Thymus (tissue), 11 donors: ENCODE results near the gene CASP5. TPM values are rescaled to one million over a fixed set of nuclear protein-coding genes. Genes with fewer than 3 reads are reported as not detected.
A peak's percentile ranks its signal among the peaks of the same experiment; 100 is the strongest.

Experiments used
- DNase-seq, 9 donors: peaks; one replicate each; pipeline ENCODE4 v3.0.0-alpha.2; 2013; ENCODE audit warnings: low spot score in 9 of 9, low read depth in 6 of 9, missing footprints in 1 of 9
- H3K27ac ChIP-seq, 2 donors: one replicate each; pipeline ENCODE4 v1.5.1; 2013; ENCODE audit warnings: control low read depth in 1 of 2, low read depth in 1 of 2, low read length in 1 of 2, mild to moderate bottlenecking in 1 of 2, moderate library complexity in 1 of 2
- H3K27me3 ChIP-seq, 2 donors: one replicate each; pipeline ENCODE4 v1.5.1; 2013; ENCODE audit warnings: low read length in 1 of 2; ENCODE audit not compliant: control insufficient read depth in 2 of 2, insufficient read depth in 1 of 2
- H3K36me3 ChIP-seq, 2 donors: one replicate each; pipeline ENCODE4 v1.5.1; 2013; ENCODE audit warnings: low read length in 1 of 2, mild to moderate bottlenecking in 1 of 2, moderate library complexity in 1 of 2; ENCODE audit not compliant: control insufficient read depth in 2 of 2, insufficient read depth in 2 of 2
- H3K4me1 ChIP-seq, 2 donors: one replicate each; pipeline ENCODE4 v1.5.1; 2013; ENCODE audit warnings: low read length in 2 of 2; ENCODE audit not compliant: control insufficient read depth in 2 of 2, insufficient read depth in 2 of 2
- H3K4me3 ChIP-seq, 2 donors: one replicate each; pipeline ENCODE4 v1.5.1; 2013; ENCODE audit warnings: low read length in 2 of 2, control low read depth in 1 of 2, mild to moderate bottlenecking in 1 of 2
- H3K9me3 ChIP-seq, 2 donors: one replicate each; pipeline ENCODE4 v1.5.1; 2013; ENCODE audit warnings: low read length in 1 of 2, mild to moderate bottlenecking in 1 of 2; ENCODE audit not compliant: control insufficient read depth in 2 of 2, insufficient read depth in 1 of 2
- WGBS: extraction: QIAGEN DNeasy Blood & Tissue Kit; methylation state at CpG from one replicate; pipeline ENCODE4 v1.1.7; 2013; 5-methylcytosine and 5-hydroxymethylcytosine counted together
- polyA plus RNA-seq: library from polyadenylated mRNA; stranded (reverse); fragments of 200-250 nt; gene quantifications from one replicate; pipeline ENCODE4 v1.2.3, GENCODE V29; 2013
- total RNA-seq: library from RNA; stranded (reverse); fragments of 120-200 nt; gene quantifications from one replicate; pipeline ENCODE4 v1.2.4, GENCODE V29; 2013
- donor health status: healthy.

The CASP5 gene
- total and polyA plus RNA-seq, 2 donors, result 0.33 to 0.55 TPM

DNA sequence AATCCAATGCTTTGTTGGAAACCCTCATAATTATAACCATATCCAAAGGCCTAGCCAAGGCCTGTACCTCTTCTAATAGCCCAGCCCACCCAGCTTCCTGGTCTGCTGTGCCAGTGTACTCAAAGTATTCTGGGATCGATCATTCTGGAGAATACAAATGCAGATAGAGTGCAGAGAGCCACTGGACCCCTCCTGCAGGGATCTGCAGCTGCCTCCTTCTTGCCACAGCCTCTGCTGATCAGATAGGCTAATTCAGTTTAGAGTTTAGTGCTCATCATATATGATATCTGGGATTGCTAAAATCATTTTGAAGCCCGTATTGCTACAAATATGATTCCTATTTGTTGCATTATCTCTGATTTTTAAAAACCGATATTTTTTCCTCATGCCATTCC, 17.5 kb downstream of the CASP5 start:
- no peak for DNase-seq
- Histone ChIP-seq H3K27ac (no peak overlapping the region), H3K4me3 (no peak overlapping the region), H3K9me3 (no peaks in the 10 kb centered on the region), H3K4me1 (no peaks in the 10 kb centered on the region), H3K36me3 (no peaks in the 10 kb centered on the region), H3K27me3 (no peaks in the 10 kb centered on the region)
- 96% methylated on average over 3 of the region's 3 CpGs for WGBS

DNA sequence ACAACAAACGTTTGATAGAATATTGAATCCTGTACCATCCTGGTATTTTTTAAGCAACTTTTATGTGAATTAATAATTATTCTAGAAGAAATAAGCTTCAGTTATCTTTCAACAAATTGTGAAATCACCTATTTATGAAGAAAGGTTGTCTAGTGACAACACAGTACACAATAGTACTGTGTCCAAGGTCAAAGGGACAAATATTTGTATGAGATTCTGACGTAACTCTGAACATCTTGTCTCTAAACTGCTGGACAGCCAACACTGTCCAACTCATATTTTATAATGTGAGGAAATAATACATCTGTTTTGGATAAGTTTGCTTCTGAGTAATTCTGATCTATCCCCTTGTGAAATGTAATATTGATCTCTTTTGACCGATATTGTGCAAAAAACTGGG, 18.9 kb downstream of the CASP5 start:
- Histone ChIP-seq H3K4me3 (no peak overlapping the region), H3K27me3 (no peaks in the 10 kb centered on the region), H3K4me1 (no peaks in the 10 kb centered on the region), H3K36me3 (no peaks in the 10 kb centered on the region), H3K9me3 (no peaks in the 10 kb centered on the region), H3K27ac (no peak overlapping the region)
- WGBS, result 96% methylated on average over 3 of the region's 3 CpGs
- no peak for DNase-seq

DNA sequence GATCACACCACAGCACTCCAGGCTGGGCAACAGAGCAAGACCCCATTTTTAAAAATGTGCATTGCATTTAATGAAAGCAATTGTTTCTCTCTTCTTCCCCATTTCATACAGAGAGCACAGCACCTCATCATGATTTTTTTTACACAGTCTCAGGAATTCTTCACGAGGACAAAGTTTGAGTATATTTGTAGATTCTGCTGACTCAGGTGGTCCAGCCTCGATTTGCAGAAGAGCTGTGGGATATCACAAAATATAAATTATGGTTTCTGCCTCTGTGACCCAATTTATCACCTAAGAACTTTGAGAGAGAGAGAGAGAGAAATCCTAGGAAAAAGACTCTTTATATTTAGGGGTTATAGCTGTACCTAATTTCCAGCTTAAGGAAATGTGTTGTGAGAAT, 19.8 kb downstream of the CASP5 start:
- 89% methylated on average over 2 of the region's 2 CpGs for WGBS

DNA sequence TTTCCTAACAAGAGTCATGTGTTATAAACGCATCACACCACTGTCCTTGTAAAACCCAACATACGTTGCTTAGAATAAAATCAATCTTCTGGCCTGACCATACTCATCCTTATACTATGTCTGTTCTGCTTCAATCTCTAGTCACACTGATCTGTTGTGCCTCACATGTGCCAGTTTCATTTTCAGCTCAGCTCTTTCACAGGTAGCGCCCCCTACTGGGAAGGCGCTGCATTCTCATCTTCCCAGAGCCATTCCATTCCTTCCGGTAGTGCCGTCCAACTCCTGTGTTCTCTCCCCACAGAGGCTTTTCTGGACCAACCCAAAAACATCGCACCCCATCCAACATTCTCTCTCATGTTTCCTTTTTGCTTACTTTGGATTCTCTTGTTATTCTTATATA, 22.2 kb downstream of the CASP5 start:
- Histone ChIP-seq H3K4me1 (no peaks in the 10 kb centered on the region), H3K9me3 (no peaks in the 10 kb centered on the region), H3K36me3 (no peaks in the 10 kb centered on the region), H3K4me3 (no peak overlapping the region), H3K27me3 (no peaks in the 10 kb centered on the region), H3K27ac (no peak overlapping the region)
- DNase-seq, result peak in 7 of 9 donors; percentile 5 to 35 (median 9)
- WGBS, result 91% methylated on average over 7 of the region's 7 CpGs

More for the DNA sequence above, 19.8 kb downstream of the CASP5 start:
- Histone ChIP-seq H3K36me3 (no peaks in the 10 kb centered on the region), H3K4me3 (no peak overlapping the region), H3K27me3 (no peaks in the 10 kb centered on the region), H3K4me1 (no peaks in the 10 kb centered on the region), H3K27ac (no peak overlapping the region), H3K9me3 (no peaks in the 10 kb centered on the region)
- DNase-seq, result no peak

DNA sequence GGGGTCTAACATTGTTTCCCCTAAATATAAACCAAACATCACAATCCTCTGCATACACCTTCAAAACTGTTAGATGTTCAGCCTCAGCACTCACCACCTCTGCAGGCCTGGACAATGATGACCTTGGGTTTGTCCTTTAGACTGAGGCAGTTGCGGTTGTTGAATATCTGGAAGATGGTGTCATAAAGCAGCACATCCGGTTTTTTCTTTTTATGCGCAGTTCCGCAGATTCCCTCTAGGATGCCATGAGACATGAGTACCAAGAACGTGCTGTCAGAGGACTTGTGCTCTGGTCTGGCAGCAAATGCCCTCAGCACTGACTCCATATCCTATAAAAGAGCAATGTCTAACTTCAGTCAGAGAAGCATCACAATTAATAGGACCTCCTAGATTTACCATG, 22.8 kb downstream of the CASP5 start:
- WGBS, result 97% methylated on average over 5 of the region's 5 CpGs
- no peaks in the 10 kb centered on the region for H3K27me3 ChIP-seq
- no peak overlapping the region for H3K27ac ChIP-seq
- H3K4me3 ChIP-seq, result no peak overlapping the region
- no peak for DNase-seq
- H3K4me1 ChIP-seq, result no peaks in the 10 kb centered on the region
- no peaks in the 10 kb centered on the region for H3K9me3 ChIP-seq
- no peaks in the 10 kb centered on the region for H3K36me3 ChIP-seq

DNA sequence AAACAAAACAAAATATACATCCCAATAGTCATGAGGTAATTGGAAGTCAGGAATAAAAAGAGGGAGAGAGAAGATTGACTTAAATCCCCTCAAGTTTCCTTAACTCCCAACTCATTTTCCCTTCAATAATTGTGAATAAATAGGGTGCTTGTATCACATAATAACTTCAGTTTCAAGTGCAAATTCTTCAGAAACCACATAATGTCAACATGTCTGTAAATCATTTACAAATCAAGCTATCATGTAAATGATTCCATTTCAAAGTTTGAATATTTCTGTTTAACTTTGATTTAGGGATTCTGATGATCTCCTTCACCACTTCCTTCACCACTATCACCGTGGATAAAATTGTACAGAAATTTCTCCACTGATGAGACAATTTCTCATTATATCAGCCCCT, 23.2 kb downstream of the CASP5 start:
- no peaks in the 10 kb centered on the region for H3K9me3 ChIP-seq
- H3K4me1 ChIP-seq, result no peaks in the 10 kb centered on the region
- H3K4me3 ChIP-seq, result no peak overlapping the region
- no peak for DNase-seq
- H3K27me3 ChIP-seq, result no peaks in the 10 kb centered on the region
- no peak overlapping the region for H3K27ac ChIP-seq
- WGBS, result 67% methylated on average over 1 of the region's 1 CpG
- H3K36me3 ChIP-seq, result no peaks in the 10 kb centered on the region

DNA sequence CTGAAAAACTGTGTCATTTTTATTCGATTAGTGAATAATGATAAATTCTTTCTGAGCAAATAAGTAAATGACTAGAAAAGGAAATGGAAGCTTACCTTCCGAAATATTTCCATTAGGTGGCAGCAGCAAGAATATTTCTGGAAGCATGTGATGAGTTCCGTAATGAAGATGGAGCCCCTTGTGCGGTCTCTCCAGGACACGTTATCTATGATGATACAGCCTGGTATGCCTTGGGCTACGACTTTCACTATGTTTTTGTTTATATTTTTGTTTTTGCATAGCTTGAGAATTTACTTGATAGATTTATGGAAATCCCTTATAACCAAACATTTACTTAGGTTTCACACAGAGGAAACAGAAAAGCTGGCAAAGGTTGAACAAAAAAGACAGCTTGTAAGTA, 25.7 kb downstream of the CASP5 start:
- Histone ChIP-seq H3K9me3 (no peaks in the 10 kb centered on the region), H3K4me3 (no peak overlapping the region), H3K27ac (no peak overlapping the region), H3K4me1 (no peaks in the 10 kb centered on the region), H3K36me3 (no peaks in the 10 kb centered on the region), H3K27me3 (no peaks in the 10 kb centered on the region)
- no peak for DNase-seq
- 92% methylated on average over 6 of the region's 6 CpGs for WGBS

DNA sequence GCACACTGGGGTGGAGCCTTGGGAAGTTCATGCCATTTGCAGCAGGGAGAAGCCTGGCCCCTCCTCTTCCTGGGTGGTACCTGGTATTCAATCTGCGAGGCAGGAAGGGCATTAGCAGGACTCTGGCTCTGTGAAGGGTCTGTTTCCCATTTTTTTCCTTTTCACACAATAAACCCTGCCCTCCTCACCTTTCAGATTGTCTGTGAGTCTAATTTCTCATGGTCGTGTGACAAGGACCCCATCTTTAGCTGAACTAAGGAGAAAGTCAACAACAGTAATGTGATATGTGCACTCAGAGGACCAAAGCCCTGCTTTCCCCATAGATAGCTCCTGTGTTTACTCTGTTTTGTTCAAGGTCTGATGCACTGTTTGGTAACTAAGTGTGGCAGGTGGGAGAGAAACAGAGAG, 28.0 kb downstream of the CASP5 start:
- Histone ChIP-seq H3K4me3 (no peak overlapping the region), H3K4me1 (no peaks in the 10 kb centered on the region), H3K27ac (no peak overlapping the region), H3K9me3 (no peaks in the 10 kb centered on the region), H3K27me3 (no peaks in the 10 kb centered on the region), H3K36me3 (no peaks in the 10 kb centered on the region)
- WGBS, result 90% methylated on average over 2 of the region's 2 CpGs
- DNase-seq, result no peak

DNA sequence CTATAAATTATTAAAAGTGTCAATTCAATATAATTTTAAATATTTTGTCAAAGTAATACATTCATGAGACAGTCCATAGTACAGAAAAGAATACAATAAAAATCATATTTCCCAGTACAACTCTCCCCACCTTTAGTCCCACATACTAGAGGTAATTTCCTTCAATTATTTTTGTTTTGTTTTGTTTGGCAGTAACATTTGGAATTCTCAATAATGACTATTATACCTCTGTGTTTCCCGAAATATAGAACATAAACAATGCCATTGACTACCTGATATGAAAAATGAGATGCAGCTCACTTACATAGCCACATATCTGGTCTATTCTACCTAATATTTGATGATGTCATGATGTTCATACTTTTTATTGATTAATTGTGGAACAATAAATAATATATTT, 30.2 kb downstream of the CASP5 start:
- Histone ChIP-seq H3K27me3 (no peaks in the 10 kb centered on the region), H3K27ac (no peak overlapping the region), H3K9me3 (no peaks in the 10 kb centered on the region), H3K36me3 (no peaks in the 10 kb centered on the region), H3K4me3 (no peak overlapping the region), H3K4me1 (no peaks in the 10 kb centered on the region)
- WGBS, result 89% methylated on average over 1 of the region's 1 CpG
- DNase-seq, result no peak

DNA sequence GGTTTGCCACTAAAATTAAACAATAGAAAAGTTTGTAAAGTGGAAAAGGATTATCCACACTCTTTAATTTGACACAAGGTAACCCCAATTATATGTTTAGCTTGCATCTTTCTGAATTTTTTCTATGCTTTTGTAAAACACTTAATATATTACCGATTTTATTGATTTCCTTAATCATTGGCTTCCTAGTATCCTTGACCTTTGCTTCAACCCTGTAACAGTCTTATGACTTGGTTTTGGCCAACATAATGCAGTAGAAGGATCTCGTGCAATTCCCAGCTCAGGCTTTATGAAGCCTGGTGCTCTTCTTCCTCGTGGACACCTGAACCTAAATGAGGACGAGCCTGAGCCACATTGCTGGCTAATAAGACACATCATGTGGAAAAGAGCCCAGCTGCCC, 31.0 kb downstream of the CASP5 start:
- Histone ChIP-seq H3K27me3 (no peaks in the 10 kb centered on the region), H3K27ac (no peak overlapping the region), H3K9me3 (no peaks in the 10 kb centered on the region), H3K4me1 (no peaks in the 10 kb centered on the region), H3K36me3 (no peaks in the 10 kb centered on the region), H3K4me3 (no peak overlapping the region)
- WGBS, result 96% methylated on average over 4 of the region's 4 CpGs
- DNase-seq, result no peak
